Suppressor macrophage treated with lipopolysaccharide for 4 hours (primary cell): ENCODE data around the gene ATP6V1C2.

ENCODE experiments used
- DNase-seq: peaks from one replicate; pipeline ENCODE4 v3.0.0-alpha.2; 2020

The ATP6V1C2 gene

GRCh38 chr2:10721396-10722251 is at the start of gene ATP6V1C2:
ATP6V1C2 (plus strand) TSS chr2:10721630; CDS start chr2:10722850, 1,220 bp downstream.
- DNase-seq, result peak; percentile 35

GRCh38 chr2:10675131-10675530 is 46.3 kb upstream of the ATP6V1C2 start:
- DNase-seq, result no peak

GRCh38 chr2:10678225-10678624 is 43.2 kb upstream of the ATP6V1C2 start:
- no peak for DNase-seq

- no peak for DNase-seq
Observed at GRCh38 chr2:10680214-10680613, 41.2 kb upstream of the ATP6V1C2 start.

GRCh38 chr2:10680957-10681356 is 40.5 kb upstream of the ATP6V1C2 start:
- no peak for DNase-seq

GRCh38 chr2:10686176-10686730 is 35.2 kb upstream of the ATP6V1C2 start:
- DNase-seq, result no peak

GRCh38 chr2:10688921-10689807 is 32.3 kb upstream of the ATP6V1C2 start:
- peak; percentile 31 for DNase-seq

- DNase-seq, result no peak
Observed at GRCh38 chr2:10691521-10691920, 29.9 kb upstream of the ATP6V1C2 start.

- DNase-seq, result no peak
Observed at GRCh38 chr2:10700078-10700803, 21.2 kb upstream of the ATP6V1C2 start.

GRCh38 chr2:10704034-10704594 is 17.3 kb upstream of the ATP6V1C2 start:
- no peak for DNase-seq

- DNase-seq, result no peak
Observed at GRCh38 chr2:10706033-10706432, 15.4 kb upstream of the ATP6V1C2 start.

GRCh38 chr2:10707831-10708230 is 13.6 kb upstream of the ATP6V1C2 start:
- no peak for DNase-seq

GRCh38 chr2:10709290-10709939 is 12.0 kb upstream of the ATP6V1C2 start:
- no peak for DNase-seq

GRCh38 chr2:10712185-10712809 is 9.1 kb upstream of the ATP6V1C2 start:
- DNase-seq, result no peak

- DNase-seq, result peak; percentile 11
Observed at GRCh38 chr2:10716581-10716980, 4.8 kb upstream of the ATP6V1C2 start.

- DNase-seq, result no peak
Observed at GRCh38 chr2:10717628-10718027, 3.8 kb upstream of the ATP6V1C2 start.

- DNase-seq, result no peak
Observed at GRCh38 chr2:10720306-10720705, 1.1 kb upstream of the ATP6V1C2 start.

- DNase-seq, result no peak
Observed at GRCh38 chr2:10720947-10721395, 459 bp upstream of the ATP6V1C2 start.

GRCh38 chr2:10722252-10722825 is 909 bp downstream of the ATP6V1C2 start:
- no peak for DNase-seq

- no peak for DNase-seq
Observed at GRCh38 chr2:10732924-10733565, 11.6 kb downstream of the ATP6V1C2 start.
